DOHH2 (cell line): Measurements from ENCODE around the gene FAM98C.

Source experiments
- EZH2phosphoT487 ChIP-seq: fragments of 200-600 bp; sonication (generic); IDR thresholded peaks from 2 replicates; pipeline ENCODE4 v1.6.1; 2017; ENCODE audit warnings: borderline replicate concordance, mild to moderate bottlenecking, antibody characterized with exemption, low read length, moderate library complexity, mixed read lengths
- TF ChIP-seq, protein P1 (sequence below): fragments of 200-600 bp; sonication (generic); IDR thresholded peaks from one replicate; pipeline ENCODE4 v1.5.1; 2014; ENCODE audit warnings: antibody characterized with exemption, mild to moderate bottlenecking, low read depth, low read length; ENCODE audit not compliant: poor library complexity, severe bottlenecking

DNA sequence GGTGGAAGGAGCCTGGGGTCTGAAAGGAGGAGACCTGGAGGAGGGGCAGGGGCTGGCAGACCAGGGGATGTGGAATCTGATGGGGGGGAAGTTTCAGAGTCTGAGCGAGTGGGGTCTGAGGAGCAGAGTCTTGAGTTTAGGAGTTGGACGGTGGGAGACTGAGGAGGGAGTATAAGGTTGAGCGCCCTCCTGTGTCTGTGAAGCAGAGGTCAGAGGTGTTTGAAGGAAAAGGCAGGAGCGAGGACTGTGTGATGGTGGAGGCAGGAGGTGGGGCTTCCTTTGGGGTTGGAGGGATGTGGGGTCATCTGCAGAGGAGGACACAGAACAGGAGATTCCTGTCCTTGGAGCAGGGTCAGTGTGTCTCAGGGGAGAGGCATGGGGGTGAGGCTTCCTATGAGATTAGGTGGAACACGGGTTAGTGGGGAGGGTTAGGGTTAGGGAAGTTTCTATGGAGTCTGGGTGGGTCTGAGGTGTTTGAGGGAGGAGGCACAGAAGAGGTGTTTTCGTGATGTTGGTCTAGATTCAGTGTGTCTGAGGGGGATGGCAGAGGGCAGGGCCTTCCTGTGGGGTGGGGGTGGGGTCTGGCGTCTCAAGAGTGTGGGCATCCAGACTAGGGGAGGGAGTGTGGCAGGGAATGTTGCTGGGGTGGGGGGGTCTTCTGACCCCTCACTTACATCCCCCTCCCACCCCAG, 38.9 kb downstream of the FAM98C start:
- TF ChIP-seq, protein P1, sequence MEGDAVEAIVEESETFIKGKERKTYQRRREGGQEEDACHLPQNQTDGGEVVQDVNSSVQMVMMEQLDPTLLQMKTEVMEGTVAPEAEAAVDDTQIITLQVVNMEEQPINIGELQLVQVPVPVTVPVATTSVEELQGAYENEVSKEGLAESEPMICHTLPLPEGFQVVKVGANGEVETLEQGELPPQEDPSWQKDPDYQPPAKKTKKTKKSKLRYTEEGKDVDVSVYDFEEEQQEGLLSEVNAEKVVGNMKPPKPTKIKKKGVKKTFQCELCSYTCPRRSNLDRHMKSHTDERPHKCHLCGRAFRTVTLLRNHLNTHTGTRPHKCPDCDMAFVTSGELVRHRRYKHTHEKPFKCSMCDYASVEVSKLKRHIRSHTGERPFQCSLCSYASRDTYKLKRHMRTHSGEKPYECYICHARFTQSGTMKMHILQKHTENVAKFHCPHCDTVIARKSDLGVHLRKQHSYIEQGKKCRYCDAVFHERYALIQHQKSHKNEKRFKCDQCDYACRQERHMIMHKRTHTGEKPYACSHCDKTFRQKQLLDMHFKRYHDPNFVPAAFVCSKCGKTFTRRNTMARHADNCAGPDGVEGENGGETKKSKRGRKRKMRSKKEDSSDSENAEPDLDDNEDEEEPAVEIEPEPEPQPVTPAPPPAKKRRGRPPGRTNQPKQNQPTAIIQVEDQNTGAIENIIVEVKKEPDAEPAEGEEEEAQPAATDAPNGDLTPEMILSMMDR, result peak; percentile 43
- TF ChIP-seq EZH2phosphoT487, result no peak
